CD4-positive, alpha-beta T cell treated with Interleukin-17A for 1 hour (primary cell): ENCODE measurements around the gene CCNE1.
"Not testable (repeated sequence)": the region's sequence is repeated elsewhere in the genome, so short reads cannot be mapped to it uniquely, and the experiment has no call there.

Experiments
- DNase-seq: peaks from one replicate; pipeline ENCODE4 v3.0.0-alpha.2; 2020

CCNE1 gene

DNA sequence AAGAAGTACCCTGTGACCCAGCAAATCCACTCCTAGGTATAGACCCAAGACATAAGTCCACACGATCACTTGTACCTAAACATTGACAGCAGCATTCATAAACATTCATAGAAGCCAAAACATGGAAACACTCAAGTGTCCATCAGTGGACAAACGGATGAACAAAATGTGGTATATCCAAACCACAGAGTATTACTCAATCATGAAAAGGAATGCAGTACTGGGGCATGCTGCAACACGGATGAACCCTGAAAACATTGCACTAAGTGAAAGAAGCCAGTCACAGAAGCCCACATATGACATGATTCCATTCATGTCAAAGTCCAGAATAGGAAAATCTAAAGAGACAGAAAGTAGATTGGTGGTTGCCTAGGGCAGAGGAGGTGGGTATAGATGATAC, 22.8 kb upstream of the CCNE1 start:
- DNase-seq: no peak

DNA sequence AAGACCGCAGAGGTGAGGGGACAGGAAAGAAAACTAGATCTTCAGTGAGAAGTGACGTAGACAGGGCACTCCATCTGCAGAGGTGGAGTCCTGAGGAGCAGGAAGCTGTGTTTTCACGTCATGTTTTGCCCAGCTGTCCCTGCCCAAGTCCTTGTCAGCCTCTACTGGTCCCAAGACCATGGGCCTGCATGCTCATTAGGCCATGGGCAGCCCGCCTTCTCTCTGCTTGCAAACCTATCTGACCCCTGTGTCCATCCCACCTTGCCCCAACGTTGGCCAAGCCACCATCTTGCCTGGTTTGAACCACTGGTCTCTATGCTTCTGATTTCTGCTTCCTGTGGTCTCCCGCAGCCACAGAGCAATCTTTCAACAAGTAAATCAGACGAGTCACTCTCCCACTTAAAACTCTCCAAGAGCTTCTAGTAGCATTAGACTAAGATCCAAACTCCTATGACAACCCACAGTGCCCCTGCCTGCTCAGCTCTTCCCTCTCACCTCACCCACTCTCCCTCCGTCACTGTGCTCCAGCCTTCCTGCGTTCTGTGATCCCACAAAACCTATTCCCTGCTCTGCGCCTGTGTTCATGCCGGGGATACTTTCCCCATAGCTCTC, 18.6 kb upstream of the CCNE1 start:
- DNase-seq: no peak

DNA sequence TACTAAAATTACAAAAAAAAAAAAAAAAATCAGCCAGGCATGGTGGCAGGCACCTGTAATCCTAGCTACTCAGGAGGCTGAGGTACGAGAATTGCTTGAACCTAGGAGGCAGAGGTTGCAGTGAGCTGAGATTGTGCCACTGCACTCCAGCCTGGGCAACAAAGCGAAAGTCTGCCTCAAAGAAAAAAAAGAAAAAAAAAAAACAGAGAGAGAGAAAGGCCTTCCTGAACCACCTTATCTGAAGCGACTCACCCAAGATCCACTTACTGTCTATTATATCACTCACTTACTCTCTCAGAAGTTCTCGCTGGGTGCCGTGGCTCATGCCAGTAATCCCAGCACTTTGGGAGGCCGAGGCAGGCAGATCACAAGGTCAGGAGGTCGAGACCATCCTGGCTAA, 17.3 kb upstream of the CCNE1 start:
- not testable (repeated sequence) for DNase-seq

GRCh38 chr19:29795461-29796172, 16.2 kb upstream of the CCNE1 start:
- no peak for DNase-seq

GRCh38 chr19:29796173-29796573, 15.6 kb upstream of the CCNE1 start:
- DNase-seq: no peak

GRCh38 chr19:29798774-29799497, 12.9 kb upstream of the CCNE1 start:
- no peak for DNase-seq

- DNase-seq: no peak
These were observed 11.5 kb upstream of the CCNE1 start for GRCh38 chr19:29800100-29800825.

DNA sequence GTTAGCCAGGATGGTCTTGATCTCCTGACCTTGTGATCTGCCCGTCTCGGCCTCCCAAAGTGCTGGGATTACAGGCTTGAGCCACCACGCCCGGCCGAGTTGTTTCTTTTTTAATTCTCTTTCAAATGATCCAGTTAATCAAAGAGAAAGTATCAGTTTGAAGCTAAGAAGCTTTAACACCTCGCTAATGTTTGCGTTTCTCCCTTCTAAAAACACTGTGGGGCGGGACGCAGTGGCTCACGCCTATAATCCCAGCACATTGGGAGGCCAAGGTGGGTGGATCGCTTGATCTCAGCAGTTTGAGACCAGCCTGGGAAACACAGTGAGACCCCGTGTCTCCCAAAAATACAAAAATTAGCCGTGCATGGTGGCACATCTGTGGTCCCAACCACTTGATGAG, 7.8 kb upstream of the CCNE1 start:
- DNase-seq: not testable (repeated sequence)

DNA sequence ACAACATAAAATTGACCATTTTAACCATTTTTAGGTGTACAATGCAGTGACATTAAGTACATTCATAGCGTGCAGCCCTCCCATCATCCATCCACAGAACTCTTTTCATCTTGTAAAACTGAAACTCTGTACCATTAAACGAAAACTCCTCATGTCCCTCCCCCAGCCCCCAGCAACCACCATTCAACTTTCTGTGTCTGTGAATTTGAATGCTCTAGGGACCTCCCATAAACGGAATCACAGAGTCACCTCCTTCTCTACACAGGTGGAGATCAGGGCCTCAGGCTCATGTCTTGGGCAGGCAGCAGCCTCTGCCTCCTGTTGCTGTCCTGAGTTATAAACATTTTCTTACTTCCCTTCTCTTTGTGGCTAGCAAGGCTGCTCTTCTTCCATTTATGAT, 7.3 kb upstream of the CCNE1 start:
- DNase-seq: no peak

GRCh38 chr19:29805031-29805965, 6.5 kb upstream of the CCNE1 start:
- no peak for DNase-seq

- no peak for DNase-seq
These were observed 5.5 kb upstream of the CCNE1 start for GRCh38 chr19:29806098-29806866.

GRCh38 chr19:29807178-29807577, 4.6 kb upstream of the CCNE1 start:
- no peak for DNase-seq

GRCh38 chr19:29807870-29808405, 3.9 kb upstream of the CCNE1 start:
- DNase-seq: no peak

GRCh38 chr19:29809795-29810503, 1.8 kb upstream of the CCNE1 start:
- DNase-seq: no peak

DNA sequence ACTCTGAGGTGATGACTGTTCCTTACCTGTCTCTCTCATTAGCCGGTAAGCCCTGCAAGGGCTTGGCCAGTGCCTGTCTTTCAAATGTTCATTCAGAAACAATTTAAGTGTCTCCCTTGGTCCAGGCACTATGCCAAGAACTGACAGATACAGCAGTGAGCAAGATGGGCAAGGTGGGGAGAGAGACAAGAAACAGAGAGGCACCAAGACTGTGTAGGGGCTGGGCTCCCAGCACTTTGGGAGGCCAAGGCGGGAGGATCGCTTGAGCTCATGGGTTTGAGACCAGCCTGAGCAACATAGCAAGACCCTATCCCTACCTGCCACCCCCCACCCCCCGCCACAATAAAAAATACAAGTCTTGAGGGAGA, 1.3 kb upstream of the CCNE1 start:
- no peak for DNase-seq

DNA sequence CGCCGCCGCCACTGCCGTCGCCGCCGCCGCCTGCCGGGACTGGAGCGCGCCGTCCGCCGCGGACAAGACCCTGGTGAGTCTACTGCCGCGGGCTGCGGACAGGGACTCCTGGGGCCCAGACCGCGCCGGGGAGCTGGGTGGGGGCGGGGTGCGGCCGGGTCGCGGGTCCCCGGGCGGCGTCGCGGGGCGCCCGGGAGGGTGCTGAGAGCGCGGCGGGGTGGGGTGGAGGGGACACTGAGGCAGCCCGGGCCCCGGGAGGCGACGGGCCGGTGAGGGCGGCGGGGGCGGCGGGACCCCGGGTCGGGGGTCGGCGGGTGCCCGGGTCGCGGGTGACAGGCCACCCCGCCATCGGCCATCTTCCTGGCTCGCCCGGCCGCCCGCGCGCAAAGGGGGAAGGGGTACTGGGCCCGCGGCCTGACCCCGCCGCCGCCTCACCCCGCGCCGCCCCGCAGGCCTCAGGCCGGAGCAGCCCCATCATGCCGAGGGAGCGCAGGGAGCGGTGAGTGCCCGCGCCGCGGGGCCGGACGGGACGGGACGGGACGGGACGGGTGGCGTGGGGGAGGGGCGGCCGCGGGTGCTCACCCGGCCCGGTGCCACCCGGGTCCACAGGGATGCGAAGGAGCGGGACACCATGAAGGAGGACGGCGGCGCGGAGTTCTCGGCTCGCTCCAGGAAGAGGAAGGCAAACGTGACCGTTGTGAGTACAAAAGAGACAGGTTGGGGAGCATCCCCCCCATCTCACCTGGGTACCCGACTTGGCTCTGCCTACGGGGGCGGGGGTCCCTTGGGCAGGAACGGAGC, 489 bp downstream of the CCNE1 start:
- no peak for DNase-seq

GRCh38 chr19:29812881-29813275, 1.1 kb downstream of the CCNE1 start:
- DNase-seq: no peak

GRCh38 chr19:29813642-29814041, 1.9 kb downstream of the CCNE1 start:
- no peak for DNase-seq

DNA sequence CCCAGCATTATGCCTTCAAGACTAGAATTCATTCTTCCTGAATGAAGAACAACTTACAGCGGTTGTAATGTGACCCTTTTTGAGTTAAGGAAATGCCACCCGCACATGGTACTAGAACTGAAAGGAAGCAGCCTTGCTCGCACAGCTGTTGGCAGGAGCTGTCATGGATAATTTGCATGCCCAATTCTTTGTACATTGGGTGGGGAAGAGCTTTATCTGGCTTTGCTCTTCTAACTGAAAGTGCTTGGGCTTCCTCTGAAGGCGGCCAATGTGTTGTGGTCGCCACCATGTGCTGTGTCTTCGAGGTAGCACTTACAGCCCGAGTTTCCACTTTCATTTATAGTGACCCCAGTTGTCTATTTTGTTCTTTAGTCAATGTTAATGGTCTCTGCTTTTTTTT, 3.4 kb downstream of the CCNE1 start:
- DNase-seq: no peak

- DNase-seq: no peak
These were observed 5.5 kb downstream of the CCNE1 start for GRCh38 chr19:29817316-29817715.
